ENCODE measurements around the gene TMEM54.

TMEM54 gene

DNA sequence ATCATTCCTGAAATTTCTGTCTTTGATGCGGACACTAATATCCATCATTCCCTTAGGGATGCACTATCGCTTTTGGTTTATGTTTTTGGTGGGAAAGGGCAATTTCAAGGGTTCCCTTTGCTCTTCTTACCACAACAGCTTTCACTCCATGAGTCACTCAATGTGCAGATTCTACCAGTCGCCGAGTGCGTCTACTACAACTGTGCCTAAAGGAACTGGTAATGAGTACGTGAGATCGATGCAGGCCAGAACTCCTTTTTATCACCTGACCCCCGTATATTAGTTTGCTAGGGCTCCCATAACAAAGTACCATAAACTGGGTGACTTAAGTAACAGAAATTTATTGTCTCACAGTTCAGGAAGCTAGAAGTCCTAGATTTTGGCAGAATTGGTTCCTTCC is 27.5 kb upstream of the TMEM54 start:
- no peak for DNase-seq (ENCODE audit: low read depth)
- TF ChIP-seq, protein P1, sequence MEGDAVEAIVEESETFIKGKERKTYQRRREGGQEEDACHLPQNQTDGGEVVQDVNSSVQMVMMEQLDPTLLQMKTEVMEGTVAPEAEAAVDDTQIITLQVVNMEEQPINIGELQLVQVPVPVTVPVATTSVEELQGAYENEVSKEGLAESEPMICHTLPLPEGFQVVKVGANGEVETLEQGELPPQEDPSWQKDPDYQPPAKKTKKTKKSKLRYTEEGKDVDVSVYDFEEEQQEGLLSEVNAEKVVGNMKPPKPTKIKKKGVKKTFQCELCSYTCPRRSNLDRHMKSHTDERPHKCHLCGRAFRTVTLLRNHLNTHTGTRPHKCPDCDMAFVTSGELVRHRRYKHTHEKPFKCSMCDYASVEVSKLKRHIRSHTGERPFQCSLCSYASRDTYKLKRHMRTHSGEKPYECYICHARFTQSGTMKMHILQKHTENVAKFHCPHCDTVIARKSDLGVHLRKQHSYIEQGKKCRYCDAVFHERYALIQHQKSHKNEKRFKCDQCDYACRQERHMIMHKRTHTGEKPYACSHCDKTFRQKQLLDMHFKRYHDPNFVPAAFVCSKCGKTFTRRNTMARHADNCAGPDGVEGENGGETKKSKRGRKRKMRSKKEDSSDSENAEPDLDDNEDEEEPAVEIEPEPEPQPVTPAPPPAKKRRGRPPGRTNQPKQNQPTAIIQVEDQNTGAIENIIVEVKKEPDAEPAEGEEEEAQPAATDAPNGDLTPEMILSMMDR (IDR thresholded peaks at IDR 0.05; ENCODE audit: low read length, missing control alignments): no peak

DNA sequence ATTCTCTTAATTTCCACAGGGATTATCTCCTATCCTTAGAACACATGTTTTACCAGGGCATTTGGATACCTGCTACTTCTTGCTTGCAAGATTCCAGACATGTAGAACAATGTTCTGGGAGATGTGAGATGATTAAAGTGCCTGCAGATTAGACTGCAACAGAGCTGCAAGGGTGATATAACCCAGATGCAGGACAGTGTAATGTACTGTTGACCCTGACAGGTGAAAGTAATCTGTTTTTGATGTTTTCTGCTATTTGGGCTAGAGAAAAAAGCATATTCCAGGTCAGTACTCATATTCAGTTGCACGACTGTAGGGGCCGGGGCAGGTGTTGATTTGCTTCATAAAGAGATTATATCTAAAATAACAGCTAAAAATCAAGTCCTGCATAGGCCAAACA is 27.1 kb upstream of the TMEM54 start:
- no peak for DNase-seq (ENCODE audit: low read depth)
- TF ChIP-seq, protein P1 (IDR thresholded peaks at IDR 0.05; ENCODE audit: low read length, missing control alignments): no peak
- H3K4me3 ChIP-seq (replicated peaks; ENCODE audit: low read depth, low read length): no peak overlapping the region

More for the DNA sequence above, 27.5 kb upstream of the TMEM54 start:
- H3K4me3 ChIP-seq (replicated peaks; ENCODE audit: low read depth, low read length): no peak overlapping the region

- no peak for DNase-seq (ENCODE audit: low read depth)
- TF ChIP-seq, protein P1 (IDR thresholded peaks at IDR 0.05; ENCODE audit: low read length, missing control alignments): no peak
- no peak overlapping the region for H3K4me3 ChIP-seq (replicated peaks; ENCODE audit: low read depth, low read length)
These were observed 26.3 kb upstream of the TMEM54 start for GRCh38 chr1:32927441-32927840.

DNA sequence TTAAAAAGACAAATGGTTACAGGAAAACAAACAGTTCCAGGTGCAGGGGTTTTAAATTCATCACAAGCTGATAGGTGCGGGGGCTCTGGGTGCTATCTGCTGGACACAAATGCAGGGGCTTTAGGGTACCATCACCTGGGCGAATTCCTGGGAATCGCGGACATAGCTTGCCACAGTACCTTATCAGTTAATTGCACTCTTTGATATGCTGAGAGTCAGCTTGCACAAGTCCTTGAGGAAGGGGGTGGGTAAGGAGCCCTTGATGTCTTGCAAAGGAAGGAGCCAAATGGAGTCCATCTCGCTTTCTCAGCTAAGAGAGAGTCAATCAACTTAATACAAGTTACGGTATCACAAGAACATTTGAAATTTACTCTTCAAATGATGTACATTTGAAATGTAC is 25.4 kb upstream of the TMEM54 start:
- DNase-seq (ENCODE audit: low read depth): no peak
- TF ChIP-seq, protein P1 (IDR thresholded peaks at IDR 0.05; ENCODE audit: low read length, missing control alignments): no peak
- no peak overlapping the region for H3K4me3 ChIP-seq (replicated peaks; ENCODE audit: low read depth, low read length)

DNA sequence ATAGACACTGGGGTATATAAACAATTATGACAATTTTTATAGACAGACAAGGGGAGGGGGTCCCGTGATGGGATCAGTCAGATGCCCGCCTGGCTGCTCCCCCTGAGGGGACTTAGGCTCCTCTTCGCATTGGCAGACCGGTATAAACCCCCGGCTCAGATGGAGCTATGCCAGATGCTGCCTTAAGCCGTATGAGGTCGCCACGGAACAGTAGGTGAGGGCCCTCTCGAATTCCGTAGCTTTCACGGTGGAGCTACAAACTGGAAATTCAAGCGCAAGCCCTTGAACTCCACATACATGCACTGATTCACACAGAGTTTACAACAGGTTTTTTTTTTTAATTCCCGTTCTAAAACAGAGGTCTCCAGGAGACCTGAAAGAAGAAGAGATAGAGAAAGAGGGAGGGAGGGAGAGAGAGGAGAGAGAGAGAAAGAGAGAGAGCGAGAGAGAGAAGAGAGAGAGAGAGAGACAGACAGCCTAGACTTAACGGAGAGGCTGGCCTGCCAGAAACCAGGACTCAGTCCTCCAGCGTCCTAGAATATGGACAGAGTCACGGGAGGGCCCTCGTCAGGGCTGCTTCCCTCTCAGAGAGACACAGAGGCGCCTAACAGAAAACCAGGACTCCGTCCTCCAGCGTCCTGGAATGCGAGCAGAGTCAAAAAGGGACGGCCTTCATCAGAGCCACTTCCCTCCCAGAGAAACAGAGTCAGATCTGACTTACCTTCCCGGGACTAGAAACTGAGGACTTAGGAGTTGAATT is 24.4 kb upstream of the TMEM54 start:
- no peak overlapping the region for H3K4me3 ChIP-seq (replicated peaks; ENCODE audit: low read depth, low read length)
- TF ChIP-seq, protein P1 (IDR thresholded peaks at IDR 0.05; ENCODE audit: low read length, missing control alignments): no peak
- DNase-seq (ENCODE audit: low read depth): peak; percentile 23

DNA sequence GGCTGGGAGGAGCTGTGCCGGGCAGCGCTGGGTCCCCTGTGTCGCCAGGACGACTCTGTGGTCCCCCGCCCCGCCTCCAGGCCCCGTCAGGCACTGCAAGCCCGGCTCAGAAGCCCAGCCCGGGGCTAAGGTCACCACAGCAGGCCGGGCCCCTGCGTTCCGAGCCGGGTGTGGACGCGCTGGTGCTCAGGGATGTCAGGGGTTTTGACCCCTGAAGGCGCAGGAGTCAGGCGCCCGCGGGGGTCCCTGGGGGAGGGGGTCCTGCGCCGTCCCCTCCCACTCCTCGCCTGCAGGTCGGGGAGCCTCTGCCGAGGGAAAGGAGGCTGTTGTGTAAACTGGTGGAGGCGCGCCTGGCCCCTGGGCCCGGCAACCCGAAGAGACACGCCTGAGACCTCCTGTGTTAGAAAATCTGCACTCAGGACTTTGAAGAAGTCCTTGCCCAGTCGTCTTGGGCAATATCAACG is 23.7 kb upstream of the TMEM54 start:
- TF ChIP-seq, protein P1 (IDR thresholded peaks at IDR 0.05; ENCODE audit: low read length, missing control alignments): no peak
- H3K4me3 ChIP-seq (replicated peaks; ENCODE audit: low read depth, low read length): no peak overlapping the region
- no peak for DNase-seq (ENCODE audit: low read depth)

- TF ChIP-seq, protein P1 (IDR thresholded peaks at IDR 0.05; ENCODE audit: low read length, missing control alignments): no peak
- DNase-seq (ENCODE audit: low read depth): no peak
- H3K4me3 ChIP-seq (replicated peaks; ENCODE audit: low read depth, low read length): no peak overlapping the region
These were observed 19.6 kb upstream of the TMEM54 start for GRCh38 chr1:32920833-32921232.
